ENCODE results near the gene STIL.
"Not testable (repeated sequence)": the region's sequence is repeated elsewhere in the genome, so short reads cannot be mapped to it uniquely, and the experiment has no call there.

STIL gene

GRCh38 chr1:47313915-47314664 is at the start of gene STIL:
STIL (minus strand) TSS chr1:47314147; CDS start chr1:47310319, 3,828 bp downstream.
- in situ Hi-C loops (cut with HindIII; ENCODE audit: low sequenced_read_pairs), result no loop called here

- in situ Hi-C loops (cut with HindIII; ENCODE audit: low sequenced_read_pairs), result no loop called here
Measured at GRCh38 chr1:47362828-47363227, 48.9 kb upstream of the STIL start.

DNA sequence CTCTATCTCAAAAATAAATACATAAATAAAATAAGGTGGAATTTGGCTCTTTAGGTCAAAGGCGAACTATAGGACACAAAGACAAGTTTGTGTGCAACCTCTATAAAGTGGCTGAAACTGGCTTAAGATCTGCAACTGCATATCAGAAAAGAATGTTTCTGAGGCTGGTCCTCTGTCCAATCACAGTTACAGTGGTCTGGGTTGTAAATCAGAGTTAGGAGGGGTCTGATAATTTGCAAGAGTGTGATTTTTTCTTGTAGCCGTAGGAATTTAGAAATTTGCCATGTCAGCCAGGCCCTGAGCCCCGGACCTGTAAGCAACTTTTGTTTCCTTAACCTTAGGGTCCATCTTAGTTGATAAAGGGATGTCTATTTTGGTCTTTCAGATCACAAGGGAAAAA is 47.4 kb upstream of the STIL start:
- in situ Hi-C loops (cut with HindIII; ENCODE audit: low sequenced_read_pairs), result no loop called here

GRCh38 chr1:47351305-47351704 is 37.4 kb upstream of the STIL start:
- in situ Hi-C loops (cut with HindIII; ENCODE audit: low sequenced_read_pairs), result no loop called here

- in situ Hi-C loops (cut with HindIII; ENCODE audit: low sequenced_read_pairs), result no loop called here
Measured at GRCh38 chr1:47348246-47348645, 34.3 kb upstream of the STIL start.

DNA sequence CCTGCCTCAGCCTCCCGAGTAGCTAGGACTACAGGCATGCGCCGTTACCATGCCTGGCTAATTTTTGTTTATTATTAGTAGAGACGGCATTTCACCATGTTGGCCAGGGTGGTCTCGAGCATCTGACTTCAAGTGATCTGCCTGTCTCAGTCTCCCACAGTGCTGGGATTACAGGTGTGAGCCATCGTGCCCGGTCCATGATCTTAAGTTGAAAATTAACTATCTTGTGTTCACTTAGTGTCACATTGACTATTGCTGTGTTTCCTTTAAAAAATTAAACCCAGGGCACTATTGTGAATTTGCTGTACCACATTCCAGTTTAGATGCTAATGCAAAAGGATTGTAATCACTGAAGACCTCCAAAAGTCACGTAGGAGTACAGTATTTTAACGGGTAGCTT is 33.8 kb upstream of the STIL start:
- in situ Hi-C loops (cut with HindIII; ENCODE audit: low sequenced_read_pairs), result no loop called here

DNA sequence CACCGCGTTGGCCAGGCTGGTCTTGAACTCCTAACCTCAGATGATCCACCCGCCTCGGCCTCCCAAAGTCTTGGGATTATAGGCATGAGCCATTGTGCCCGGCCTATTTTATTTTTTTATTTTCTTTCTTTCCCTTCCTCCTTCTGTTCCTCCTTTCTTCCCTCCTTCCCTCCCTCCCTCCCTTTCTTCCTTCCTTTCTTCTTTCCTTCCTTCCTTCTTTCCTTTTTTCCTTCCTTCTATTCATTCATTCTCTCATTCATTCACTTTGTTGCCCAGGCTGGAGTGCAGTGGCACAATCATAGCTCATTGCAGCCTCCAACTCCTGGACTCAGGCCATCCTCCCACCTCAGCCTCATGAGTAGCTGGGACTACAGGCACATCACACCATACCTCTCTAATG is 33.0 kb upstream of the STIL start:
- in situ Hi-C loops (cut with HindIII; ENCODE audit: low sequenced_read_pairs), result not testable (repeated sequence)

GRCh38 chr1:47340227-47340626 is 26.3 kb upstream of the STIL start:
- in situ Hi-C loops (cut with HindIII; ENCODE audit: low sequenced_read_pairs), result no loop called here

- in situ Hi-C loops (cut with HindIII; ENCODE audit: low sequenced_read_pairs), result no loop called here
Measured at GRCh38 chr1:47338249-47339077, 24.5 kb upstream of the STIL start.

GRCh38 chr1:47337350-47337749 is 23.4 kb upstream of the STIL start:
- in situ Hi-C loops (cut with HindIII; ENCODE audit: low sequenced_read_pairs), result no loop called here

GRCh38 chr1:47334765-47335435 is 21.0 kb upstream of the STIL start:
- in situ Hi-C loops (cut with HindIII; ENCODE audit: low sequenced_read_pairs), result loop anchor here (5.0 kb wide), 1 partner anchor 42 kb away; no protein-coding TSS in a partner anchor

DNA sequence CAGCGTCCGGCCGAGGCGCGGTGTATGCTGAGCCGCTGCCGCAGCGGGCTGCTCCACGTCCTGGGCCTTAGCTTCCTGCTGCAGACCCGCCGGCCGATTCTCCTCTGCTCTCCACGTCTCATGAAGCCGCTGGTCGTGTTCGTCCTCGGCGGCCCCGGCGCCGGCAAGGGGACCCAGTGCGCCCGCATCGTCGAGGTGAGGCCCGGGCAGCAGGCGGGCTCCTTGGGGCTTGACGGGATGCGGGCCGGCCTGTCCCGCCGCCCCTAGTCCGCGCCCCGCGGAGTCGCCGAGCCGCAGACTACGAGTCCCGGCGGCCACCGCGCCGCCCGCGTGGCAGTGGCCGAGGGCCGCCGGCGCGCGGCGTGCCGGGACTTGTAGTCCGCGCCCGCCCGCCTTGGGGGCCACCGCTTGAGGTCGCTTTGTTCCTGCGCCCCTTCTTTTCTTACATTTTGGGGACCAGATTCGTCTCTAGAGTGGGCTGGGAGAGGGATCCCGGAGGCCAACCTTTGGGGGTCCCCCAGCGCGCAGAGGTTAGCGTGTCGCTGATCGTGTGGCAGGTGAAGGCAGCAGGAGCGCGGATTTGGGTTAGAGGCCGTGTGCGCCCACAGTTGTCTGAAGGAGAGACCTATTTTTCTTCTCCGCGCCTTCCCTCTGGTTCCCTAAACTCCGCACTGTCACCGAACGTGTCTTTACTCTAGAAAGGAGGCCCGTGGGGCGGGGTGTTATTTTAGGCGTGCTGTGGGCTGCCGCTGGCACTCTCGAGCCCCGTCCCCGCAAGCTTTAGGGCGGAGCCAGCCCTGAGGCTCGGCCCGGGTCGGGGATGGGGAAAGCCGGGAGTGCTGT is 20.2 kb upstream of the STIL start:
- in situ Hi-C loops (cut with HindIII; ENCODE audit: low sequenced_read_pairs), result loop anchor here (5.0 kb wide), 1 partner anchor 43 kb away; no protein-coding TSS in a partner anchor

- in situ Hi-C loops (cut with HindIII; ENCODE audit: low sequenced_read_pairs), result loop anchor here (5.0 kb wide), 1 partner anchor 44 kb away; no protein-coding TSS in a partner anchor
Measured at GRCh38 chr1:47333578-47333921, 19.6 kb upstream of the STIL start, which contains the start of gene CMPK1. CMPK1 (plus strand) TSS chr1:47333790; CDS start chr1:47333946, 156 bp downstream.

GRCh38 chr1:47332779-47333577 is 19.0 kb upstream of the STIL start:
- in situ Hi-C loops (cut with HindIII; ENCODE audit: low sequenced_read_pairs), result loop anchor here (5.0 kb wide), 1 partner anchor 44 kb away; no protein-coding TSS in a partner anchor

- in situ Hi-C loops (cut with HindIII; ENCODE audit: low sequenced_read_pairs), result loop anchor here (5.0 kb wide), 1 partner anchor 45 kb away; no protein-coding TSS in a partner anchor
Measured at GRCh38 chr1:47331875-47332274, 17.9 kb upstream of the STIL start.

DNA sequence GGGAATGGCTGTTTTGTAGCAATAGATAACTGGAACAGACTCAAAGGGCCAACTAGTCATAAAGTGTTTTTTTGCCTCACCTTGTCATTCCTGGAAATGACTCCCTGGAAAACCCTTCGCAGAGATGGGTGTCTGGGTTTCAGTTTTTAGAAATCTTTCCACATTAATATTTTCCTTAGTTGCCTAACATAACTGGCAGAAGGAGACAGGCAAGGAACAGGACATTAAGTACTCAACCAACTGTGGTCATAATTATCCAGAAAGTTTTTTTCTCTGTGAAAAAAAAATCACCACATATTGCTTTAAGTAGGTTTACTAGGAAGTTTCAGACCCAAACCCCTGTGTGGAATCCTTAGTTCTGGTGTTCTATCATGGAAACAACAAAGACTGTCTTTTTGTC is 16.3 kb upstream of the STIL start:
- in situ Hi-C loops (cut with HindIII; ENCODE audit: low sequenced_read_pairs), result loop anchor here (5.0 kb wide), 1 partner anchor 47 kb away; no protein-coding TSS in a partner anchor

DNA sequence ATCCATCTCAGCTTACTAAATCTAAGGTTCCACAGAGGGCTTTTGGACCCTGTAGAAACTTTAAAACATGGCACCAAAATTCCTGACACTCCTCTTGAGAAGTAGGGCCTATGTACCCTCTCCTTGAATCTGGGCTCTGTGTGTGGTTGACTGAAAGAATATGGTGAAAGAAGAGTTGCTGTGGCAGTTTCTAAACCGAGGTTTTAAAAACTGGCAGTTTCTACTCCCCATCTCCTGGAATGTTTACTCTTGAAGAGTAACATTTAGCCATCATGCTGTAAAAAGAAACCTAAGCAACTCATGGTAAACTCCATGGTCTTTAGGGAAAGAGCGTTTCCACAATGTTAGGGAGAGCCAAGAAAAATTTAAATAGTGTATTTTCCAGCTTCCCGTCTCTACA is 15.0 kb upstream of the STIL start:
- in situ Hi-C loops (cut with HindIII; ENCODE audit: low sequenced_read_pairs), result no loop called here

DNA sequence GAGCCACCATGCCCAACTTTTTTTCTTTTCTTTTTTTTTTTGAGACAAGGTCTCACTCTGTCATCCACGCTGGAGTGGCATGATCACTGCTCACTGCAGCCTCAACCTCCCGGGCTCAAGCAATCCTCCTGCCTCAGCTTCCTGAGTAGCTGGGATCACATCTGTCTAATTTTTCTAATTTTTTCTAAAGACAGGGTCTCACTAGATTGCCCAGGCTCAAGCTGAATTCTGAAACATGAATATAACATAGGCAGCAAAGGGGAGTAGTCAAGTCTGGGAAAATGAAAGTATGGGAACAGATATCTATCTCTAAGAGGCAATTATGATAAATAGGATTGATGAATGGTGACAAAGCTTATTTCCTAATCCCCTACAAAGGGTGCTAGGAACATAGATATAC is 12.3 kb upstream of the STIL start:
- in situ Hi-C loops (cut with HindIII; ENCODE audit: low sequenced_read_pairs), result no loop called here

DNA sequence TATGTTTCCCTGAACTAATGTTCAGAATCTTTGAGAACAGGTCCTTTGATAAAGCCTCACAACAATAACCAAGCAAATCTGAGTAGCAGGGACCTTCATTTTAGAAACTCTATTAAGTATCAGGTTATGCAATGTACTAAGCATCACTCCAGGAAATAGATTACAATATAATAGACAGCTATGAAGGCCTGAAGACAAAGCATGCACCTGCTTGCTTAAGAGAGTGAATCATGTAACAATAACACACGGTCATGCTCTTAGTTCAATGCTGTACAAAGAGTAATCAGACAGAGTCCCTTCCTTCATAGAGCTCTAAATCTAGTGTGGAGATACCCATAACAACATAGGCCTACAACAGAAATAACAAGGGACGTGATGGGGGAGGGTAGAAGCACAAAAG is 11.6 kb upstream of the STIL start:
- in situ Hi-C loops (cut with HindIII; ENCODE audit: low sequenced_read_pairs), result no loop called here
